GM12878 (cell line): ENCODE measurements around the gene CRYBB2. TPM values are rescaled to one million over a fixed set of nuclear protein-coding genes. Genes with fewer than 3 reads are reported as not detected.

Experiments used
- ATAC-seq: fragments of 200-7000 bp; cut with Tn5 transposase; 3 replicates; pipeline ENCODE4 v1.9.1; 2020; ENCODE audit warnings: mild to moderate bottlenecking, moderate library complexity
- BruUV-seq: library from RNA; stranded (reverse); fragments of 400-500 nt; replicated peaks from 2 replicates; lab custom pipeline; 2021; lab: Mats Ljungman, UMichigan
- CTCF ChIA-PET: fragments of 300-600 bp; sonication (Branson Sonifier 250); formaldehyde crosslinking; extraction: SDS; loops from one replicate; lab custom pipeline; 2021; ENCODE audit warnings: inconsistent platforms; lab: Yijun Ruan, JAX
- POLR2A ChIA-PET: fragments of 350-600 bp; formaldehyde crosslinking; extraction: SDS; loops from one replicate; lab custom pipeline; 2021; ENCODE audit warnings: inconsistent platforms; lab: Charles Lee
- RAD21 ChIA-PET: fragments of 300-600 bp; sonication (Branson Sonifier 250); formaldehyde crosslinking; loops from one replicate; lab custom pipeline; 2023; ENCODE audit warnings: antibody characterized with exemption; ENCODE audit not compliant: unreplicated experiment; lab: Charles Lee
- SMC1A ChIA-PET: fragments of 300-600 bp; sonication (Branson Sonifier 250); formaldehyde crosslinking; loops from one replicate; lab custom pipeline; 2023; ENCODE audit not compliant: unreplicated experiment, uncharacterized antibody; lab: Charles Lee
- DNase-seq: peaks from one replicate; pipeline ENCODE4 v3.0.0-alpha.2; 2011; ENCODE audit warnings: low read depth, low spot score
- FAIRE-seq: peaks from 3 replicates; lab custom pipeline; 2011; peaks lifted over from hg19 to GRCh38; lab: Jason Lieb, UNC
- H2AFZ ChIP-seq: 2 replicates; pipeline ENCODE4 v1.6.0; 2011; ENCODE audit warnings: low read depth, low read length, control low read depth; ENCODE audit not compliant: control insufficient read depth
- H3K27ac ChIP-seq: 2 replicates; pipeline ENCODE4 v1.5.1; 2011; ENCODE audit warnings: control low read depth; ENCODE audit not compliant: control insufficient read depth, insufficient read depth
- H3K27me3 ChIP-seq, 2 experiments: replicated peaks in 1 of 2; 2 replicates each; pipeline versions ENCODE4 v1.6.0 to v1.6.1; 2011; ENCODE audit warnings: low read length in 1 of 2; ENCODE audit not compliant: control insufficient read depth in 2 of 2, insufficient read depth in 2 of 2
- H3K36me3 ChIP-seq, 2 experiments: 2 replicates each; pipeline ENCODE4 v1.5.1; 2011; ENCODE audit warnings: low read length in 1 of 2; ENCODE audit not compliant: control insufficient read depth in 2 of 2, insufficient read depth in 2 of 2
- H3K4me1 ChIP-seq: 2 replicates; pipeline ENCODE4 v1.6.1; 2011; ENCODE audit warnings: mild to moderate bottlenecking, low read length, moderate library complexity, mixed read lengths; ENCODE audit not compliant: control insufficient read depth, insufficient read depth
- H3K4me2 ChIP-seq: 2 replicates; pipeline ENCODE4 v1.6.0; 2011; ENCODE audit warnings: control low read depth; ENCODE audit not compliant: control insufficient read depth, insufficient read depth
- H3K4me3 ChIP-seq: fragments of 200-600 bp; sonication (generic); 2 replicates; pipeline ENCODE4 v1.5.1; 2016
- H3K79me2 ChIP-seq: 2 replicates; pipeline ENCODE4 v1.6.0; 2011; ENCODE audit warnings: low read length; ENCODE audit not compliant: control insufficient read depth, insufficient read depth
- H3K9ac ChIP-seq: 2 replicates; pipeline ENCODE4 v1.8.0; 2011; ENCODE audit warnings: low read length, control low read depth, mixed read lengths; ENCODE audit not compliant: control insufficient read depth, insufficient read depth
- H3K9me3 ChIP-seq: replicated peaks from 3 replicates; pipeline ENCODE4 v1.5.1; 2011; ENCODE audit warnings: mild to moderate bottlenecking, low read length; ENCODE audit not compliant: control insufficient read depth, insufficient read depth
- H4K20me1 ChIP-seq: 2 replicates; pipeline ENCODE4 v1.6.0; 2011; ENCODE audit not compliant: control insufficient read depth, insufficient read depth
- EP300 ChIP-seq, 2 experiments: fragments of 150-350 bp in 1 of 2; IDR thresholded peaks; 2 replicates each; pipeline ENCODE4 v1.6.1; 2011 to 2012; ENCODE audit warnings: low read depth in 2 of 2, low read length in 2 of 2, borderline replicate concordance in 1 of 2, improper control_type of control experiment in 1 of 2, inconsistent platforms in 1 of 2; ENCODE audit not compliant: control insufficient read depth in 1 of 2
- FOS ChIP-seq: IDR thresholded peaks from 3 replicates; pipeline ENCODE4 v1.6.1; 2011; ENCODE audit warnings: borderline replicate concordance; ENCODE audit not compliant: insufficient read length; ENCODE audit errors: extremely low read depth
- GABPA ChIP-seq: IDR thresholded peaks from 2 replicates; pipeline ENCODE4 v1.6.1; 2014; ENCODE audit warnings: antibody characterized with exemption, low read depth, mild to moderate bottlenecking, inconsistent platforms
- MTA2 ChIP-seq: fragments of 450-650 bp; IDR thresholded peaks from 2 replicates; pipeline ENCODE4 v1.6.1; 2016; ENCODE audit warnings: low read depth, mild to moderate bottlenecking, moderate library complexity
- NBN ChIP-seq: fragments of 450-650 bp; IDR thresholded peaks from 2 replicates; pipeline ENCODE4 v1.6.1; 2016
- NFIC ChIP-seq: IDR thresholded peaks from 2 replicates; pipeline ENCODE4 v1.6.1; 2012; ENCODE audit warnings: low read depth, mild to moderate bottlenecking, inconsistent platforms, low read length, moderate library complexity
- NR2F1 ChIP-seq: fragments of 450-650 bp; conservative IDR thresholded peaks from 2 replicates; pipeline ENCODE4 v1.6.1; 2017; ENCODE audit warnings: mild to moderate bottlenecking
- PML ChIP-seq: IDR thresholded peaks from 2 replicates; pipeline ENCODE4 v1.6.1; 2012; ENCODE audit warnings: low read length, inconsistent platforms
- RAD21 ChIP-seq: IDR thresholded peaks from 2 replicates; pipeline ENCODE4 v1.6.1; 2011; ENCODE audit warnings: mild to moderate bottlenecking, low read depth, low read length, moderate library complexity; ENCODE audit not compliant: insufficient read depth
- SRF ChIP-seq, 2 experiments: IDR thresholded peaks; 2 replicates each; pipeline ENCODE4 v1.6.1; 2011; ENCODE audit warnings: low read depth in 2 of 2, low read length in 2 of 2, mild to moderate bottlenecking in 1 of 2, moderate library complexity in 1 of 2
- SUZ12 ChIP-seq: fragments of 200-600 bp; sonication (generic); IDR thresholded peaks from one replicate; pipeline ENCODE4 v1.6.1; 2018; ENCODE audit warnings: antibody characterized with exemption, mild to moderate bottlenecking; ENCODE audit not compliant: unreplicated experiment
- ZBTB4 ChIP-seq: fragments of 450-650 bp; formaldehyde crosslinking; IDR thresholded peaks from 2 replicates; pipeline ENCODE4 v1.4.0; 2022; ENCODE audit warnings: mild to moderate bottlenecking, moderate library complexity
- ZNF217 ChIP-seq: fragments of 450-650 bp; IDR thresholded peaks from 2 replicates; pipeline ENCODE4 v1.6.1; 2017; ENCODE audit warnings: antibody characterized with exemption, mild to moderate bottlenecking
- ZSCAN29 ChIP-seq: fragments of 450-650 bp; IDR thresholded peaks from 2 replicates; pipeline ENCODE4 v1.6.1; 2017; ENCODE audit warnings: mild to moderate bottlenecking, moderate library complexity
- WGBS: methylation state at CpG from one replicate; pipeline ENCODE4 v1.1.6; 2016; ENCODE audit warnings: low lambda C conversion rate; ENCODE audit not compliant: insufficient replicate concordance, insufficient coverage; ENCODE audit errors: missing lambda C conversion rate; 5-methylcytosine and 5-hydroxymethylcytosine counted together
- in situ Hi-C: fragments of 300-500 bp; cut with MboI; formaldehyde crosslinking; loops from 9 replicates; pipeline ENCODE4 v1.14.3; 2018; ENCODE audit warnings: mixed read lengths
- intact Hi-C: fragments of 100-400 bp; cut with micrococcal nuclease; formaldehyde crosslinking; loops from one replicate; pipeline ENCODE4 v1.14.2; 2022; ENCODE audit not compliant: unreplicated experiment
- polyA plus RNA-seq, 11 experiments: library from polyadenylated mRNA; depleted of rRNA in 4 of 11; unstranded in 6 of 11; stranded (reverse) in 5 of 11; fragments of >200 nt; fragmentation: Nextera tagmentation in 4 of 11; fragmentation: Illumina TruSeq in 1 of 11; extraction: Ambion mirVana in 4 of 11; extraction: Trizol in 1 of 11; gene quantifications; 1 replicate in 1 of 11; 2 replicates in 10 of 11; pipeline versions ENCODE4 v1.2.1 to v1.2.3, GENCODE V29; 2011 to 2016; ENCODE audit warnings: inconsistent platforms in 2 of 11, missing spikeins in 2 of 11, low read depth in 1 of 11
- total RNA-seq, 4 experiments: library from RNA; depleted of rRNA in 3 of 4; stranded (reverse); fragments of >200 nt in 3 of 4; fragmentation: Illumina TruSeq in 1 of 4; extraction: Trizol in 1 of 4; gene quantifications; 2 replicates each; pipeline versions ENCODE4 v1.2.1 to v1.2.3, GENCODE V29; 2013 to 2021
- TF ChIP-seq, protein P1 (sequence below): fragments of 450-650 bp; conservative IDR thresholded peaks from 2 replicates; pipeline ENCODE4 v1.6.1; 2017; ENCODE audit warnings: mild to moderate bottlenecking, moderate library complexity
- TF ChIP-seq, protein P2 (sequence below): fragments of 150-350 bp; IDR thresholded peaks from 2 replicates; pipeline ENCODE4 v1.6.1; 2014; ENCODE audit warnings: mild to moderate bottlenecking, low read depth, low read length
- TF ChIP-seq, protein P3 (sequence below): IDR thresholded peaks from 2 replicates; pipeline ENCODE4 v1.6.1; 2011; ENCODE audit warnings: borderline replicate concordance, low read depth, mild to moderate bottlenecking, moderate library complexity, low read length; ENCODE audit not compliant: insufficient read depth, poor library complexity, severe bottlenecking

The CRYBB2 gene
- total and polyA plus RNA-seq, 10 of the 15 experiments (the other 5 are each of a cell fraction or from before 2014, with no cell fraction given), result not detected

GRCh38 chr22:25207553-25208157 lies 11.8 kb upstream of the CRYBB2 start:
- no peaks in the 10 kb centered on the region for H3K27me3 ChIP-seq
- H4K20me1 ChIP-seq, result no peaks in the 10 kb centered on the region
- H3K4me2 ChIP-seq, result no peak overlapping the region
- no TSS peak for BruUV-seq
- H3K4me3 ChIP-seq, result no peak overlapping the region
- ChIA-PET CTCF (no interaction called here), SMC1A (no interaction called here), RAD21 (no interaction called here), POLR2A (no interaction called here)
- in situ Hi-C loops, result no loop called here
- no peak overlapping the region for H2AFZ ChIP-seq
- no peak for FAIRE-seq
- ATAC-seq, result no peak
- H3K9ac ChIP-seq, result no peak overlapping the region
- no peak for DNase-seq
- H3K27ac ChIP-seq, result no peak overlapping the region
- no peaks in the 10 kb centered on the region; the same call in 2 of the 3 replicates for H3K9me3 ChIP-seq
- no peaks in the 10 kb centered on the region for H3K36me3 ChIP-seq
- H3K79me2 ChIP-seq, result no peaks in the 10 kb centered on the region
- no peaks in the 10 kb centered on the region for H3K4me1 ChIP-seq
- no CpG with 5 or more reads among the region's 2 CpGs for WGBS
- intact Hi-C loops, result no loop called here
- TF ChIP-seq GABPA (no peak), SRF (IDR thresholded peaks at IDR 0.05; ENCODE audit: low read depth in 2 of 2, low read length in 2 of 2) (no peak), MTA2 (no peak), NR2F1 (no peak), ZSCAN29 (no peak), ZNF217 (no peak), FOS (no peak), ZBTB4 (CRISPR knock-in tag) (no peak), SUZ12 (no peak), EP300 (IDR thresholded peaks at IDR 0.05; ENCODE audit: borderline replicate concordance in 1 of 2, control insufficient read depth in 1 of 2, low read depth in 2 of 2, low read length in 2 of 2) (no peak), PML (no peak), NBN (no peak), NFIC (no peak), RAD21 (no peak)
- TF ChIP-seq, protein P1, sequence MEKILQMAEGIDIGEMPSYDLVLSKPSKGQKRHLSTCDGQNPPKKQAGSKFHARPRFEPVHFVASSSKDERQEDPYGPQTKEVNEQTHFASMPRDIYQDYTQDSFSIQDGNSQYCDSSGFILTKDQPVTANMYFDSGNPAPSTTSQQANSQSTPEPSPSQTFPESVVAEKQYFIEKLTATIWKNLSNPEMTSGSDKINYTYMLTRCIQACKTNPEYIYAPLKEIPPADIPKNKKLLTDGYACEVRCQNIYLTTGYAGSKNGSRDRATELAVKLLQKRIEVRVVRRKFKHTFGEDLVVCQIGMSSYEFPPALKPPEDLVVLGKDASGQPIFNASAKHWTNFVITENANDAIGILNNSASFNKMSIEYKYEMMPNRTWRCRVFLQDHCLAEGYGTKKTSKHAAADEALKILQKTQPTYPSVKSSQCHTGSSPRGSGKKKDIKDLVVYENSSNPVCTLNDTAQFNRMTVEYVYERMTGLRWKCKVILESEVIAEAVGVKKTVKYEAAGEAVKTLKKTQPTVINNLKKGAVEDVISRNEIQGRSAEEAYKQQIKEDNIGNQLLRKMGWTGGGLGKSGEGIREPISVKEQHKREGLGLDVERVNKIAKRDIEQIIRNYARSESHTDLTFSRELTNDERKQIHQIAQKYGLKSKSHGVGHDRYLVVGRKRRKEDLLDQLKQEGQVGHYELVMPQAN, result no peak
- TF ChIP-seq, protein P2, sequence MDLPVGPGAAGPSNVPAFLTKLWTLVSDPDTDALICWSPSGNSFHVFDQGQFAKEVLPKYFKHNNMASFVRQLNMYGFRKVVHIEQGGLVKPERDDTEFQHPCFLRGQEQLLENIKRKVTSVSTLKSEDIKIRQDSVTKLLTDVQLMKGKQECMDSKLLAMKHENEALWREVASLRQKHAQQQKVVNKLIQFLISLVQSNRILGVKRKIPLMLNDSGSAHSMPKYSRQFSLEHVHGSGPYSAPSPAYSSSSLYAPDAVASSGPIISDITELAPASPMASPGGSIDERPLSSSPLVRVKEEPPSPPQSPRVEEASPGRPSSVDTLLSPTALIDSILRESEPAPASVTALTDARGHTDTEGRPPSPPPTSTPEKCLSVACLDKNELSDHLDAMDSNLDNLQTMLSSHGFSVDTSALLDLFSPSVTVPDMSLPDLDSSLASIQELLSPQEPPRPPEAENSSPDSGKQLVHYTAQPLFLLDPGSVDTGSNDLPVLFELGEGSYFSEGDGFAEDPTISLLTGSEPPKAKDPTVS, result no peak
- TF ChIP-seq, protein P3, sequence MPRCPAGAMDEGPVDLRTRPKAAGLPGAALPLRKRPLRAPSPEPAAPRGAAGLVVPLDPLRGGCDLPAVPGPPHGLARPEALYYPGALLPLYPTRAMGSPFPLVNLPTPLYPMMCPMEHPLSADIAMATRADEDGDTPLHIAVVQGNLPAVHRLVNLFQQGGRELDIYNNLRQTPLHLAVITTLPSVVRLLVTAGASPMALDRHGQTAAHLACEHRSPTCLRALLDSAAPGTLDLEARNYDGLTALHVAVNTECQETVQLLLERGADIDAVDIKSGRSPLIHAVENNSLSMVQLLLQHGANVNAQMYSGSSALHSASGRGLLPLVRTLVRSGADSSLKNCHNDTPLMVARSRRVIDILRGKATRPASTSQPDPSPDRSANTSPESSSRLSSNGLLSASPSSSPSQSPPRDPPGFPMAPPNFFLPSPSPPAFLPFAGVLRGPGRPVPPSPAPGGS, result no peak
